ENCODE measurements around the gene GRID2IP.

Gene GRID2IP

GRCh38 chr7:6497637-6497905 is 53.7 kb downstream of the GRID2IP start:
- no peak overlapping the region for H3K4me3 ChIP-seq (replicated peaks in 1 of 2; ENCODE audit: low read depth in 2 of 2, low read length in 2 of 2)
- DNase-seq (ENCODE audit: low read depth in 2 of 2): no peak
- no peak for TF ChIP-seq CTCF (IDR thresholded peaks at IDR 0.05; ENCODE audit: low read depth, low read length)

GRCh38 chr7:6496842-6497636 is 54.2 kb downstream of the GRID2IP start:
- no peak overlapping the region for H3K4me3 ChIP-seq (replicated peaks in 1 of 2; ENCODE audit: low read depth in 2 of 2, low read length in 2 of 2)
- no peak for DNase-seq (ENCODE audit: low read depth in 2 of 2)
- TF ChIP-seq CTCF (IDR thresholded peaks at IDR 0.05; ENCODE audit: low read depth, low read length): no peak

- no peak overlapping the region for H3K4me3 ChIP-seq (replicated peaks in 1 of 2; ENCODE audit: low read depth in 2 of 2, low read length in 2 of 2)
- no peak for TF ChIP-seq CTCF (IDR thresholded peaks at IDR 0.05; ENCODE audit: low read depth, low read length)
- peak in 1 of 2 donors; percentile 40 for DNase-seq (ENCODE audit: low read depth in 2 of 2)
Measured at GRCh38 chr7:6495597-6496262, 55.5 kb downstream of the GRID2IP start.

GRCh38 chr7:6494365-6494764 is 56.9 kb downstream of the GRID2IP start:
- H3K4me3 ChIP-seq (replicated peaks in 1 of 2; ENCODE audit: low read depth in 2 of 2, low read length in 2 of 2): no peak overlapping the region
- no peak for TF ChIP-seq CTCF (IDR thresholded peaks at IDR 0.05; ENCODE audit: low read depth, low read length)
- DNase-seq (ENCODE audit: low read depth in 2 of 2): no peak

- no peak for TF ChIP-seq CTCF (IDR thresholded peaks at IDR 0.05; ENCODE audit: low read depth, low read length)
- H3K4me3 ChIP-seq (replicated peaks in 1 of 2; ENCODE audit: low read depth in 2 of 2, low read length in 2 of 2): no peak overlapping the region
- no peak for DNase-seq (ENCODE audit: low read depth in 2 of 2)
Measured at GRCh38 chr7:6491194-6491593, 60.1 kb downstream of the GRID2IP start.

GRCh38 chr7:6489612-6490011 is 61.6 kb downstream of the GRID2IP start:
- no peak for DNase-seq (ENCODE audit: low read depth in 2 of 2)
- no peak for TF ChIP-seq CTCF (IDR thresholded peaks at IDR 0.05; ENCODE audit: low read depth, low read length)
- no peak overlapping the region for H3K4me3 ChIP-seq (replicated peaks in 1 of 2; ENCODE audit: low read depth in 2 of 2, low read length in 2 of 2)

Data from cardiac fibroblast (primary cell).